KBM-7 (cell line): ENCODE measurements around the gene MRTFB.

Source experiments
- DNase-seq: peaks from one replicate; pipeline ENCODE4 v3.0.0-alpha.2; 2015
- in situ Hi-C: fragments of 300-500 bp; cut with MboI; formaldehyde crosslinking; loops from 2 replicates; pipeline ENCODE4 v1.14.3; 2020; ENCODE audit warnings: low sequenced_read_pairs, low pct_unique_long_range_greater_than_20kb, mixed read lengths

MRTFB gene

GRCh38 chr16:14291286-14291685 is 220.2 kb downstream of the MRTFB start:
- in situ Hi-C loops = loop anchor here (25.0 kb wide), 1 partner anchor 246 kb away; no protein-coding TSS in a partner anchor
- DNase-seq = no peak

DNA sequence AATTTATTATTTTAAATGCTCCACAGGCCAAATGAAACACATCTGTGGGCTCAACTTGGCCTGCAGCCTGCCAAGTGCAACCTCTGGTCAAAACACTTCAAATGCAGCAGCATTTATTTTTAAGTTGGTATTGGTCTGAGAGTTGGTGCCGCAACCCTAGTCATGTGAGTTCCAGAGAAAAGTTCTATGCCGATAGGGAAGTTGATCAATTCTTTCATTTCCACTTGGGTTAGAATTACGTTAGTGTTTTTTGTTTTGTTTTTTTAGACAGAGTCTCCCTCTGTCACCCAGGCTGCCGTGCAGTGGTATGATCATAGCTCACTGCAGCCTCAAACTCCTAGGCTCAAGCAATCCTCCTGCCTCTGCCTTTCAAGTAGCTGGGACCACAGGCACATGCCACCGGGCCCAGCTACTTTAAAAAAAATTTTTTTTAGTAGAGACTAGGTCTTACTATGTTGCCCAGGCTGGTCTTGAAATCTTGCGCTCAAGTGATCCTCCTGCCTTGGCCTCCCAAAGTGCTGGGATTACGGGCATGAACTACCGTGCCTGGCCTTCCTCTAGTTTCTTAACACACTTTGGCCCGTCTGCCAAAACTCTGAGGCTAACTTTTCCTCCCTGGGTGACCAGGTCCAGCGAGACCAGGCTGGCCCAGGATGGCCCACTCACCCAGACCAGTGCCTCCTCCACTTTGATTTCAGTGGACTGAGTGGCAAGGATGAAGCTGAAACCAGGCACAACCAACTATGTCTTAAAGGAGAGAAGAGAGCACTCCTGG is 221.1 kb downstream of the MRTFB start:
- no peak for DNase-seq
- in situ Hi-C loops = loop anchor here (25.0 kb wide), 1 partner anchor 245 kb away; no protein-coding TSS in a partner anchor

- no peak for DNase-seq
- in situ Hi-C loops = loop anchor here (25.0 kb wide), 1 partner anchor 241 kb away; no protein-coding TSS in a partner anchor
Observed at GRCh38 chr16:14296663-14297062, 225.5 kb downstream of the MRTFB start.

GRCh38 chr16:14298374-14299122 is 227.4 kb downstream of the MRTFB start:
- in situ Hi-C loops = loop anchor here (25.0 kb wide), 1 partner anchor 239 kb away; no protein-coding TSS in a partner anchor

DNA sequence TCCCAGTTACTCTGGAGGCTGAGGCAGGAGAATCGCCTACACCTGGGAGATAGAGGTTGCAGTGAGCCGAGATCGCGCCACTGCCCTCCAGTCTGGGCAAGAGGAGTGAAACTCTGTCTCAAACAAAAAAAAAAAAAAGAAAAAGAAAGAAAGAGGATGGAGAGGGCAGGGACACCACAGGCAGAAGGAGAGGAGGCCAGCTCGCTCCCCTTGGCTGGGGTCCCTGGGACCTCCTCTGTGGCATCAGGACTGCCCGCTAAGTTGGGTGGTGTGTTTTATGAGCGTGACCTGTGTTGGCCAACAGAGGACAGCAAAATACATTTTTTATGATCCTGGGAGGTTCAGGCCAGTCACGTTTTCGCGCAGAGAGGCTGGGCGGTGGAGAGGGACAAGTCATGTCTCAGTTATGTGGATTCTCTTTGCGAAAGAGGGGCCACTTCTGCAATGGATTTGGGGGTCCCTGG is 229.6 kb downstream of the MRTFB start:
- DNase-seq = peak; percentile 79
- in situ Hi-C loops = no loop called here

More at GRCh38 chr16:14298374-14299122, 227.4 kb downstream of the MRTFB start:
- no peak for DNase-seq

GRCh38 chr16:14301169-14302030 is 230.3 kb downstream of the MRTFB start:
- in situ Hi-C loops = no loop called here

GRCh38 chr16:14302031-14302398 is 230.9 kb downstream of the MRTFB start:
- peak; percentile 58 for DNase-seq
- in situ Hi-C loops = no loop called here

More at GRCh38 chr16:14301169-14302030, 230.3 kb downstream of the MRTFB start:
- DNase-seq = peak; percentile 37

DNA sequence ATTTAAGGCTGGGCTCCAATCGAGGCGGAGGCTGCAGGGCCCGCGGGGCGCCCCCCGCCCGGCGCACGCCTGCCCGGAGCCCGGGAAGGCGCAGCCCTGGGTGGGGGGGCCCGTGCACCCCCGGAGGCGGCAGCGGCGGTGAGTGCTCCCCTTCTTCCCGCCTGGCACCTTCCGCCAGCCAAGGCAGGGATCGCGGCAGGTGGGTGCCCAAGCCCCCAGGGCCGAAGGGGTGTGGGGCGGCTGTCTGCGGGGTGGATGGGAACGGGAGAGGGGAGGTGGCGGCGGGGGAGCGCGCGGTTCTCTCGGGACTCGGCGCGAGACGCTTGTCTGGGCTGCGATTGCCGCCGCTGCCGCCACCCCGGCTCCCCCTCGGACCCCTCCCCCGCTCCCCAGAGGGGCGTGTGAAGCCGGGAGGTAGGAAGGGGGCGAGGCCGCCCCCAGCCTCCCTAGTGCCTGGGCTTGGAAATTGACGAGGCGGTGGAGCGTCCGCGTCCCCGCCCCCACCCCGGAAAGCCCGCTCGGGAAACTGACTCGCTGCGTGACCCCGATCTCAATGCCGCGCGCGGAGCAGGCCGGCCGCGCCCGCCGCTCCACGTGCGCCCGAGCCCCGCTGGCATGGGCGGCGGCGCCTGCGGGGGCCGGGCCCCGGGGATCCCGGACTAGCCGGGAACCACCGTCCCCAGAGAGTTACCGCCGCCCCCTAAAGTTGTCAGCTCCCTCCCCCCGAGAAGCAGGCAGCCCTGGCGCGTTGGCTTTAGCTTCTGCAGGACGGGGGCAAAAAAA is 231.5 kb downstream of the MRTFB start:
- in situ Hi-C loops = no loop called here
- DNase-seq = peak; percentile 20

GRCh38 chr16:14303182-14303618 is 232.1 kb downstream of the MRTFB start:
- peak; percentile 28 for DNase-seq
- in situ Hi-C loops = no loop called here

DNA sequence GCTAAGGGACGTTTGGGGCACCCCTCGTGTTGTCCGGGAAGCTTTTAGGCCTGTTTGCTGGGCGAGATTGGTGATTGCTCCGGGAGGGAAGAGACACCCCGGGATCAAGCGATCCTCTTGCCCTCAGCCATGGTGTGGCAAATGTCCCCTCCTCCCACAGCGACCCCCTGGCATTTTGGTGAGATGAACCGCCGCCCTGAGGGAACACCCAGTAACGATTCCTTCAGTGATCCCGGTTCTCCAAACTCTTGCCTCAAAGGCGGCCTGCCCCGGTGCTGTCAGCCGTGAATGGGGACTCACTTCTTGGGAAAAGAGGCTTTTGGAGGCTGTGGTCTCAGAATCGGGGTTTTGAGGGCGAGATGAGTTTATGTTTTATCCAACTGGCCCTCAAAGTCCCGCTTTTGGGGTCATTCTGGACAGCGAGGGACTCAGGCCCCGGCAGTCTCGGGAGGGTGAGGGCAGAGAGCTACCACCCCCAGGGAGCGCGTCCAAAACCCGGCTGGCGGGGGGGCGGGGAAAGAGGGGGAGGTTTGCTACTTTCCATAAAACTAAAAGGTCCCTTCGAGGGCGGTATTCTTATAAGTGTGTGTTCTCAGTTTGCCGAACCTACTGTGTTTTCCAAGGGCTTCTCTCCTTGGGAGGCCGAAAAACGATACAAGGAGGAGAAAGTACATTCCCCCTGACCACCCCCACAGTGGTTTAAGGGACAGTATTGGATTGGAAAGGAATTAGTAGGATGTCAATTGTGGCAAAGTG is 232.7 kb downstream of the MRTFB start:
- in situ Hi-C loops = no loop called here
- DNase-seq = no peak

GRCh38 chr16:14304891-14305460 is 233.9 kb downstream of the MRTFB start:
- no peak for DNase-seq
- in situ Hi-C loops = no loop called here

GRCh38 chr16:14306485-14307058 is 235.5 kb downstream of the MRTFB start:
- DNase-seq = no peak
- in situ Hi-C loops = no loop called here

DNA sequence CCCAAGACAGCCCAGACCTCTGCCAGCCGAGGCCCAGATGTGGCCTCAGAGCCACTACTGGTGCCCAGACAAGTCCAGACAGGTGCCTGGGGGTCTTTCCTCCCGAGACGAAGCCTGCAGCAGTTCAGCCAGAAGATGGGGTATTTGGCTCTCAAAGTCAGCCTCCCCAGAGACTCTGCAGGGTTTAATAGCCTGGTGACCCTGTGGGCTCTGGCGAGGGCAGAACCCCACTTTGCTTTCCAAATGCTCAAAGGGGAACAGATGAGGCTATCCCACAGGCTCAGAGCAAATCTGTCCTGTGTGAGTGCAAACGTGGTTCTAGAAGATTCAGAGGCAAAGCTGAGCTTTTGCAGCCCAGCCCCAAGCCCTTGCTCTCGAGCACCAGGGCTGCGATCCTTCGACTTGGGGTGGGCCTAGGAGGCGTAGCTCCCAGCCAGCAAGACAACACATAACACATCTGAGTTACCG is 236.0 kb downstream of the MRTFB start:
- DNase-seq = no peak
- in situ Hi-C loops = no loop called here

DNA sequence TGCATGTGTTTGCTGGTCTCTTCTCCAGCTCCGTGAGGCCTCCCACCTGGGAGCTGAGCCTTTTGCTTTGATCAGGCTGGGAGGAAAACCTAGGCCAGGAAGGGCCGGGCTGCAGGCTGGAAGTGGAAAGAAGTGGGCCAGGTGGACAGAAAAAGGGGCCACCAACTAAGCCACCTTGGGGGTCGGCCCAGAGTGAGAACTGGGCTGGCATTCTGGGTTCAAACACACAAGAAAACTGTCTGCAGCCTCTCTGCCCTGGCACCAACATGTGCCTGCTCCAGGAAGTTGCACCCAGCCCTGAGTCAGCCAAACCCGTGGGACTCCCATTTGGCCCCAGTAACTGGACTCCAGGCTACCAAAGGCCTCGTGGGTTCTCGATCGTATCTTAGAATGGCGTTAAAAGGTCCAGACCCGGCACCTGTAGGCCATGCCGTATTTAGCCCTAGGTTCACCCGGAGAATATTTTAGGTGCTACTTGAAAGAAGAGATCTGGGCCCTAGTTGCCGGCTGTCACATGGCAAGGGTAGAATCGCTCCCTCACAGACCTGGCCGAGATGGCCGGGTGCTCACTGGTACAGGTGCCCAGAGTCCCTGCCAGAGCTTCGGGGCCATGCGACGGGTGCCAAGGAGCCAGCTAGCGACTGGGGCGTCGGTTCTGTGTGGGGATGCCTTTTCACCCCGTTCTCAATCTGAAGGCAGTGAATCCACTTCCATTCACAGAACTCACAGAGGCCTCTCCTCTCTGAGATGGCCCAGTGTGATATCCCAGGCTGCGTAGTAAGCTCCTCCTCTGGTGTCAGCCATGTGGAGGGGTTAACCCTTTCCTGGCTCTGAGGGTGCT is 236.6 kb downstream of the MRTFB start:
- in situ Hi-C loops = no loop called here
- no peak for DNase-seq

DNA sequence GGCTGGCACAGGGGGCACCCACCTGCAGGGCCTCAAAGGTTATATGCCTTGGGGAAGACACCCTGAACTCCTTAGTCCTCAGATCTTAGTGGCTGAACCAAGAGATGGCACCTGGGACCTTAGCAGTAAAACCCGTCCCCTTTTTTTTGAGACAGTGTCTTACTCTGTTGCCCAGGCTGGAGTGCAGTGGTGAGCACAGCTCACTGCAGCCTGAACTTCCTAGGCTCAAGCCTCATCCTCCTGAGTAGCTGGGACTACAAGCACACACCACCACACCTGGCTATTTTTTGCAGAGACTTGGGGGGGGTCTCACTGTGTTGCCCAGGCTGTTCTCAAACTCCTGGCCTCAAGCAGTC is 237.2 kb downstream of the MRTFB start:
- no peak for DNase-seq
- in situ Hi-C loops = no loop called here
